NT2/D1 (cell line): Measurements from ENCODE around the gene OR1E2.

Source experiments
- SUZ12 ChIP-seq: IDR thresholded peaks from 2 replicates; pipeline ENCODE4 v1.6.1; 2011; ENCODE audit not compliant: insufficient read length, insufficient read depth; ENCODE audit errors: extremely low read depth
- YY1 ChIP-seq: IDR thresholded peaks from 2 replicates; pipeline ENCODE4 v1.6.1; 2011; ENCODE audit not compliant: insufficient read length, insufficient read depth
- ZNF274 ChIP-seq: IDR thresholded peaks from 2 replicates; pipeline ENCODE4 v1.6.1; 2011; ENCODE audit warnings: mild to moderate bottlenecking, low read depth, low read length

DNA sequence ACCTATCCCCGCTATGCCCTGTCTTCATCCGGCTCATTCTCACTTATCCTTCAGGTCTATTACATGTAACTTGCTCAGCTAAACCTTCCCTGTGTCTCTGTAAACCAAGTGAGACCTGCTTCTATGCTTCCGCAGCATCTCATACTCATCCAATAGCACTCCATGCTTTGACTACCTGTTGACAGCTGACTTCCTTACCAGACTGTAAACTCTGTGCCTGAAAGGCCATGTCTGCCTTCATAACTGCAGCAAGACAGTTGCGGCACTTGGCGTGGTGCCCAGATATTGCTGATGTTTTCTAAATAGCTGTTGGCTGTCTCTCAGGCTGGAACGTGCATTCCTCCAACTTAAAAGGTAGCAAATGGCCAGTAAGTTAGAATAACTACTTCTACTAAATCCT, 33.6 kb downstream of the OR1E2 start:
- no peak for TF ChIP-seq YY1
- no peak for TF ChIP-seq SUZ12
- TF ChIP-seq ZNF274, result no peak
